ENCODE data around the gene NHS.

NHS gene

DNA sequence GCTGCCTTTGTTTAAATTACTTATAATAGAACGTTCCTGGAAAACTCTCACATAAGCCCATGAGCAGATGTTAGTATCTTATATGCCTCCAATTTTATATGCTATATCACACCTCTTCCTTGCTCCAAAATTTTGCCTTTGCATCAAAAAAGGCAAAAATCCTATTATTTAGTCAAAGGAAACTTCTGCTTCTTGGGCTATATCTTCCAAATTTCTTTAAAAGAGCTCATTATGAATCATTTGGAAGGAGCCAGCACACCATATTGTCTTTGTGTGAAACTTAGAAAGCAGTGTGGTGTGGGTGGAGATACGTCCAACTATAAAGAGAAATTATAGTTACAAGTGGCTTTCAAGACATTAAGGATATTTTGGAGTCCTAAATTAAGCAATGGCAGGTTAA is 35.7 kb downstream of the NHS start:
- Histone ChIP-seq H3K27me3 (ENCODE audit: control insufficient read depth in 1 of 2, insufficient read depth in 1 of 2, low read length in 2 of 2) (peaks cover 0 to 9% of the 10 kb centered on the region in 2 experiments), H4K8ac (ENCODE audit: low read length) (no peak overlapping the region), H2BK12ac (ENCODE audit: low read length in 2 of 2) (no peak overlapping the region), H3K36me3 (ENCODE audit: control insufficient read depth in 1 of 2, insufficient read depth in 2 of 2, low read depth in 1 of 2, low read length in 2 of 2) (no peaks in the 10 kb centered on the region), H4K91ac (ENCODE audit: low read length) (no peak overlapping the region), H3K9ac (ENCODE audit: low read length) (no peak overlapping the region), H3K4me1 (ENCODE audit: control insufficient read depth, insufficient read depth, low read depth, low read length) (peaks cover 10% of the 10 kb centered on the region), H3K23ac (ENCODE audit: low read length in 2 of 2) (no peak overlapping the region), H2BK120ac (ENCODE audit: low read depth, low read length) (no peak overlapping the region), H2BK15ac (ENCODE audit: low read depth, poor library complexity, severe bottlenecking) (no peak overlapping the region), H2AFZ (ENCODE audit: low read depth, low read length) (no peak overlapping the region), H3K27ac (ENCODE audit: low read length, poor library complexity, severe bottlenecking) (no peak overlapping the region), H3K79me1 (replicated peaks; ENCODE audit: low read length, poor library complexity, severe bottlenecking) (no peaks in the 10 kb centered on the region), H3K4me2 (ENCODE audit: low read length, poor library complexity, severe bottlenecking) (no peak overlapping the region), H2AK5ac (ENCODE audit: low read length, severe bottlenecking) (no peak overlapping the region), H3K14ac (ENCODE audit: low read length in 2 of 2) (no peak overlapping the region), H2BK5ac (ENCODE audit: low read depth, low read length, poor library complexity, severe bottlenecking) (no peak overlapping the region), H3K4me3 (ENCODE audit: insufficient read depth in 1 of 2, low read depth in 1 of 2, low read length in 2 of 2) (no peak overlapping the region), H3K9me3 (ENCODE audit: control insufficient read depth, low read length) (no peaks in the 10 kb centered on the region), H3K18ac (ENCODE audit: low read depth in 1 of 2, low read length in 2 of 2) (no peak overlapping the region), H3K4ac (ENCODE audit: low read depth in 1 of 2, low read length in 2 of 2) (no peak overlapping the region)
- WGBS = 52% methylated on average over 2 of the region's 2 CpGs
- no peak for DNase-seq

DNA sequence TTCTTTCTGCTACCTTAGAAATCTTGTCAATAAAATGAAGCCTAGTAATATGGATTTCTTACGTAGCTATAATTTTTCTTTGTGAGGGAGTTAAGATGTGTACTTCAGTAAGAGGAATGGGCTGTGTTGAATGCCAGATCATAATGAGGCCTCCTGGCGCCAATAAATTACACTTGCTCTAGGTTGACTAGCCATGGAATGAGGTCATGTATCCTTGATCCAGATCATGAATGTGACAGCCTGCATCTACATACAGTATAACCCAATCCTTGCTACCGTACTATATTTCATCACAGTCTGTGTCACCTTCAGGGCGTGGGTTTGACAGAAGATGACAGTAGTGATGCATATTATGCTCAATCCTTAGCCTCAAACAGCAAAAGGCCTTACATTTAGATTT is 36.2 kb downstream of the NHS start:
- Histone ChIP-seq H3K23ac (ENCODE audit: low read length in 2 of 2) (no peak overlapping the region), H3K4ac (ENCODE audit: low read depth in 1 of 2, low read length in 2 of 2) (no peak overlapping the region), H2BK120ac (ENCODE audit: low read depth, low read length) (no peak overlapping the region), H3K14ac (ENCODE audit: low read length in 2 of 2) (no peak overlapping the region), H2BK15ac (ENCODE audit: low read depth, poor library complexity, severe bottlenecking) (no peak overlapping the region), H4K8ac (ENCODE audit: low read length) (no peak overlapping the region), H2BK12ac (ENCODE audit: low read length in 2 of 2) (no peak overlapping the region), H3K9ac (ENCODE audit: low read length) (no peak overlapping the region), H3K4me3 (ENCODE audit: insufficient read depth in 1 of 2, low read depth in 1 of 2, low read length in 2 of 2) (no peak overlapping the region), H3K4me1 (ENCODE audit: control insufficient read depth, insufficient read depth, low read depth, low read length) (peaks cover 10% of the 10 kb centered on the region), H3K18ac (ENCODE audit: low read depth in 1 of 2, low read length in 2 of 2) (no peak overlapping the region), H3K4me2 (ENCODE audit: low read length, poor library complexity, severe bottlenecking) (no peak overlapping the region), H2AK5ac (ENCODE audit: low read length, severe bottlenecking) (no peak overlapping the region), H3K36me3 (ENCODE audit: control insufficient read depth in 1 of 2, insufficient read depth in 2 of 2, low read depth in 1 of 2, low read length in 2 of 2) (no peaks in the 10 kb centered on the region), H4K91ac (ENCODE audit: low read length) (no peak overlapping the region), H3K9me3 (ENCODE audit: control insufficient read depth, low read length) (no peaks in the 10 kb centered on the region), H2AFZ (ENCODE audit: low read depth, low read length) (no peak overlapping the region), H2BK5ac (ENCODE audit: low read depth, low read length, poor library complexity, severe bottlenecking) (no peak overlapping the region), H3K79me1 (replicated peaks; ENCODE audit: low read length, poor library complexity, severe bottlenecking) (no peaks in the 10 kb centered on the region), H3K27me3 (ENCODE audit: control insufficient read depth in 1 of 2, insufficient read depth in 1 of 2, low read length in 2 of 2) (peaks cover 0 to 12% of the 10 kb centered on the region in 2 experiments), H3K27ac (ENCODE audit: low read length, poor library complexity, severe bottlenecking) (no peak overlapping the region)
- WGBS = 83% methylated on average over 1 of the region's 4 CpGs
- DNase-seq = no peak

DNA sequence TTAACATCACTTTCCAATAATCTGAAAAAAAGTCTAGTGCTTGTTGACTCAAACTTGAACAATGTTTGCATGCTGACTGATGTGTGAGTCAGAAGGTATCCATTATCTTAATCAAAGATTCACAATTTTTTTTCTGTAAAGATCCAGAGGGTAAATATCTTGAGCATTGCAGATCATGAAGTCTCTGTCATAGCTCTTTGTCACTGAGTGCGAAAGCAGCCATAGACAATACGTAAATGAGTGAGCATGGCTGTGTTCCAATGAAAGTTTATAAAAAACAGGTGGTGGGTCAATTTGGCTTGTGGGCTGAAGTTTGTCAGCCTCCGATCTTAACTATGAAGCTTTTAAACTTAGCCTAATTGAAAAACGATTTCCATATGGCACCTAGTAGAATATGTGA is 37.7 kb downstream of the NHS start:
- Histone ChIP-seq H3K18ac (ENCODE audit: low read depth in 1 of 2, low read length in 2 of 2) (no peak overlapping the region), H3K23ac (ENCODE audit: low read length in 2 of 2) (no peak overlapping the region), H3K4ac (ENCODE audit: low read depth in 1 of 2, low read length in 2 of 2) (no peak overlapping the region), H3K4me2 (ENCODE audit: low read length, poor library complexity, severe bottlenecking) (no peak overlapping the region), H3K14ac (ENCODE audit: low read length in 2 of 2) (no peak overlapping the region), H2BK120ac (ENCODE audit: low read depth, low read length) (no peak overlapping the region), H3K9me3 (ENCODE audit: control insufficient read depth, low read length) (no peaks in the 10 kb centered on the region), H3K79me1 (replicated peaks; ENCODE audit: low read length, poor library complexity, severe bottlenecking) (no peaks in the 10 kb centered on the region), H3K4me3 (ENCODE audit: insufficient read depth in 1 of 2, low read depth in 1 of 2, low read length in 2 of 2) (peak overlapping the region in 1 of 2 experiments; percentile 13), H3K4me1 (ENCODE audit: control insufficient read depth, insufficient read depth, low read depth, low read length) (peaks cover 10% of the 10 kb centered on the region), H4K8ac (ENCODE audit: low read length) (no peak overlapping the region), H3K36me3 (ENCODE audit: control insufficient read depth in 1 of 2, insufficient read depth in 2 of 2, low read depth in 1 of 2, low read length in 2 of 2) (no peaks in the 10 kb centered on the region), H4K91ac (ENCODE audit: low read length) (no peak overlapping the region), H3K9ac (ENCODE audit: low read length) (peak overlapping the region; percentile 69), H2AK5ac (ENCODE audit: low read length, severe bottlenecking) (no peak overlapping the region), H2AFZ (ENCODE audit: low read depth, low read length) (no peak overlapping the region), H2BK5ac (ENCODE audit: low read depth, low read length, poor library complexity, severe bottlenecking) (no peak overlapping the region), H2BK12ac (ENCODE audit: low read length in 2 of 2) (no peak overlapping the region), H3K27me3 (ENCODE audit: control insufficient read depth in 1 of 2, insufficient read depth in 1 of 2, low read length in 2 of 2) (peaks cover 0 to 20% of the 10 kb centered on the region in 2 experiments), H3K27ac (ENCODE audit: low read length, poor library complexity, severe bottlenecking) (peak overlapping the region; percentile 80), H2BK15ac (ENCODE audit: low read depth, poor library complexity, severe bottlenecking) (no peak overlapping the region)
- peak; percentile 14 for DNase-seq
- WGBS = 75% methylated on average over 2 of the region's 4 CpGs

DNA sequence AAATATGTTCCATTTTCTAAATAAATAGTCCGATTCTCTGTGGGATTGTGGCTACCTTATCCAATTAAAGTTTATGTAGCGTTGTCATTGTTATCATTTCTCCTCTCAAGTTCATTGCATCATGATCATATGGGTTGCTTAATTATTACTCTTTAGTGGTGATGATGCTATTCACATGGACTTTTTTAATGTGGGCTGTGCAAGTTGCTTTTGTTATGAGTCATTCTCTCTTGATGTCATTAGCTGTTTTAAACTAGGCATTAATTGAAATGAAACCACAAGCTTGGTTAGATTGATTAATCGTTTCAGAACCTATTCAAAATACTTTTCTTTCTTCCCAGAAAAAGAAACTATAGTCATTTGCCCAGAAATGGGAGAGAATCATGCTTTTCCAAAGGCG is 38.2 kb downstream of the NHS start:
- H2BK15ac ChIP-seq (ENCODE audit: low read depth, poor library complexity, severe bottlenecking) = no peak overlapping the region
- no CpG with 5 or more reads among the region's 4 CpGs for WGBS
- peak overlapping the region; percentile 80 for H3K27ac ChIP-seq (ENCODE audit: low read length, poor library complexity, severe bottlenecking)
- no peak overlapping the region for H2AK5ac ChIP-seq (ENCODE audit: low read length, severe bottlenecking)
- no peaks in the 10 kb centered on the region for H3K36me3 ChIP-seq (ENCODE audit: control insufficient read depth in 1 of 2, insufficient read depth in 2 of 2, low read depth in 1 of 2, low read length in 2 of 2)
- no peak overlapping the region for H2BK5ac ChIP-seq (ENCODE audit: low read depth, low read length, poor library complexity, severe bottlenecking)
- H3K4me2 ChIP-seq (ENCODE audit: low read length, poor library complexity, severe bottlenecking) = no peak overlapping the region
- no peak overlapping the region for H2BK120ac ChIP-seq (ENCODE audit: low read depth, low read length)
- H3K23ac ChIP-seq (ENCODE audit: low read length in 2 of 2) = no peak overlapping the region
- H3K9ac ChIP-seq (ENCODE audit: low read length) = peak overlapping the region; percentile 69
- H3K79me1 ChIP-seq (replicated peaks; ENCODE audit: low read length, poor library complexity, severe bottlenecking) = no peaks in the 10 kb centered on the region
- H3K4me1 ChIP-seq (ENCODE audit: control insufficient read depth, insufficient read depth, low read depth, low read length) = peaks cover 10% of the 10 kb centered on the region
- H3K4me3 ChIP-seq (ENCODE audit: insufficient read depth in 1 of 2, low read depth in 1 of 2, low read length in 2 of 2) = peak overlapping the region in 1 of 2 experiments; percentile 13
- no peak overlapping the region for H2BK12ac ChIP-seq (ENCODE audit: low read length in 2 of 2)
- H4K91ac ChIP-seq (ENCODE audit: low read length) = no peak overlapping the region
- H3K9me3 ChIP-seq (ENCODE audit: control insufficient read depth, low read length) = no peaks in the 10 kb centered on the region
- no peak overlapping the region for H3K4ac ChIP-seq (ENCODE audit: low read depth in 1 of 2, low read length in 2 of 2)
- H2AFZ ChIP-seq (ENCODE audit: low read depth, low read length) = no peak overlapping the region
- peak; percentile 50 for DNase-seq
- no peak overlapping the region for H3K18ac ChIP-seq (ENCODE audit: low read depth in 1 of 2, low read length in 2 of 2)
- no peak overlapping the region for H3K14ac ChIP-seq (ENCODE audit: low read length in 2 of 2)
- no peak overlapping the region for H4K8ac ChIP-seq (ENCODE audit: low read length)
- H3K27me3 ChIP-seq (ENCODE audit: control insufficient read depth in 1 of 2, insufficient read depth in 1 of 2, low read length in 2 of 2) = peaks cover 0 to 20% of the 10 kb centered on the region in 2 experiments

Data from mesenchymal stem cell (in vitro differentiated cells and primary cell).